Stimulated activated naive CD8-positive, alpha-beta T cell treated with anti-CD3 and anti-CD28 coated beads, Interleukin-15, amount 100 ng/mL, for 72 hours (primary cell): ENCODE data around the gene DPY19L1.
"Not testable (repeated sequence)": the region's sequence is repeated elsewhere in the genome, so short reads cannot be mapped to it uniquely, and the experiment has no call there.

ENCODE experiments used
- ATAC-seq: fragments of 150-1000 bp; cut with Tn5 transposase; 2 replicates; pipeline ENCODE4 v1.10.0; 2021; ENCODE audit warnings: mild to moderate bottlenecking, moderate library complexity
- DNase-seq, 2 donors: peaks; one replicate each; pipeline ENCODE4 v3.0.0; 2021 to 2022
- H3K27ac Mint-ChIP-seq, 2 donors: one replicate each; pipeline ENCODE4 v1.8.0; 2022; ENCODE audit warnings: mild to moderate bottlenecking in 2 of 2, mixed read lengths in 2 of 2, moderate library complexity in 2 of 2
- H3K27me3 Mint-ChIP-seq: one replicate; pipeline ENCODE4 v1.8.0; 2022; ENCODE audit warnings: mixed read lengths
- H3K4me1 Mint-ChIP-seq: one replicate; pipeline ENCODE4 v1.8.0; 2022; ENCODE audit warnings: mild to moderate bottlenecking, mixed read lengths
- H3K4me3 Mint-ChIP-seq, 2 donors: one replicate each; pipeline ENCODE4 v1.8.0; 2022; ENCODE audit warnings: mild to moderate bottlenecking in 2 of 2, mixed read lengths in 2 of 2, moderate library complexity in 1 of 2
- H3K9me3 Mint-ChIP-seq, 2 donors: one replicate each; pipeline ENCODE4 v1.8.0; 2022; ENCODE audit warnings: mixed read lengths in 2 of 2

Gene DPY19L1

GRCh38 chr7:34979124-34979523, 58.2 kb downstream of the DPY19L1 start:
- not testable (repeated sequence) for H3K4me3 Mint-ChIP-seq, ATAC-seq, H3K9me3 Mint-ChIP-seq

GRCh38 chr7:34973400-34973760, 63.9 kb downstream of the DPY19L1 start:
- no peak overlapping the region for H3K4me3 Mint-ChIP-seq
- DNase-seq (no peak), ATAC-seq (no peak)
- H3K4me1 Mint-ChIP-seq = peaks cover 4% of the 10 kb centered on the region
- no peak overlapping the region for H3K27ac Mint-ChIP-seq
- no peaks in the 10 kb centered on the region for H3K27me3 Mint-ChIP-seq
- peaks cover 0 to 6% of the 10 kb centered on the region in 2 donors for H3K9me3 Mint-ChIP-seq

More at GRCh38 chr7:34979124-34979523, 58.2 kb downstream of the DPY19L1 start:
- H3K27ac Mint-ChIP-seq, DNase-seq, H3K4me1 Mint-ChIP-seq, H3K27me3 Mint-ChIP-seq: not testable (repeated sequence)

- ATAC-seq = not testable (repeated sequence)
These were observed 64.4 kb downstream of the DPY19L1 start for GRCh38 chr7:34972739-34973399.

DNA sequence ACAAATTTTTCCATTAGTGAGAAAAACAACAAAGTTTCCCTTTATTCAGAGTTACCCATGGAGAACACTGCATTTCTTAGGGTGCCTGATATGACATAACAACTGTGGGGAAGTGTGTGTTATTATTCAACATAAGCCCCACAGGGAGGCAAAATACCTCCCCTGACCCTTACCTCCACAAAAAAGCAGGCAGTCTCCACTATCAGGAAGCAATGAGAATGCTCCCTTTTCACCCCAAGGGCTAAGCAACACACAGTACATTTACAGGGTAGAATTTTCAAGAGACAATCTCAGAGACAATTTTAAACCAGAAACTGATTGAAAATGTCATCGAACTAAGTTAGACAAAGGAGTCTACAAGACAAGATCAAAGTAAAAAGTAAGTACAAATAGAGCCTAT, 69.5 kb downstream of the DPY19L1 start:
- not testable (repeated sequence) for H3K4me3 Mint-ChIP-seq, ATAC-seq, H3K4me1 Mint-ChIP-seq, H3K9me3 Mint-ChIP-seq, H3K27ac Mint-ChIP-seq, DNase-seq, H3K27me3 Mint-ChIP-seq

More at GRCh38 chr7:34972739-34973399, 64.4 kb downstream of the DPY19L1 start:
- H3K27ac Mint-ChIP-seq = peak overlapping the region in 1 of 2 donors; percentile 8
- not testable (repeated sequence) for H3K27me3 Mint-ChIP-seq, H3K4me1 Mint-ChIP-seq, DNase-seq, H3K9me3 Mint-ChIP-seq, H3K4me3 Mint-ChIP-seq

GRCh38 chr7:34966504-34966903, 70.8 kb downstream of the DPY19L1 start:
- H3K9me3 Mint-ChIP-seq, H3K27me3 Mint-ChIP-seq, H3K27ac Mint-ChIP-seq, H3K4me1 Mint-ChIP-seq, H3K4me3 Mint-ChIP-seq, DNase-seq, ATAC-seq: not testable (repeated sequence)

- Mint-ChIP-seq H3K27ac (no peak overlapping the region), H3K27me3 (no peaks in the 10 kb centered on the region), H3K4me3 (no peak overlapping the region), H3K9me3 (no peaks in the 10 kb centered on the region), H3K4me1 (no peaks in the 10 kb centered on the region)
- DNase-seq (no peak), ATAC-seq (no peak)
These were observed 79.3 kb downstream of the DPY19L1 start for GRCh38 chr7:34958021-34958420.

DNA sequence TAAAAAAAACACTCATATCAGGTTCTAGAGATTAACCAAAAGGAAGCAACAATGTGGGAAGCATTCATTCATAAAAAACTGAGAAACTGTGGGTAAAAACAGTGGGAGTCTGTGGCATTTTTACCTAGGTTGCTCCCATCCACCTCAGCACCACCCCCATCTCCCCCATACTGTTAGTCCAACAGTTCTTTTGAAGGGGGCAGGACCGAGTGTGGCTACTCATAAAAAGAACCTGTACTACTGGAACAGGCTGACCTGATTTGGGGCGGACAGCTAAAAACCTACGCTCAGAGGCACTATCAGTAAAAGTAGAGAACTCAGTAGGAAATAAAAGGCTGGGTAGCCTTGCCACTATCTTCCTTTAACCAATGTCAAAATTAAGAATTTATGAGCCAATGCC, 84.5 kb downstream of the DPY19L1 start:
- no peaks in the 10 kb centered on the region for H3K9me3 Mint-ChIP-seq
- H3K27ac Mint-ChIP-seq = no peak overlapping the region
- no peaks in the 10 kb centered on the region for H3K4me1 Mint-ChIP-seq
- ATAC-seq (no peak), DNase-seq (no peak)
- no peaks in the 10 kb centered on the region for H3K27me3 Mint-ChIP-seq
- no peak overlapping the region for H3K4me3 Mint-ChIP-seq

GRCh38 chr7:34949361-34949760, 87.9 kb downstream of the DPY19L1 start:
- no peak for DNase-seq
- ATAC-seq = no peak
- no peak overlapping the region for H3K4me3 Mint-ChIP-seq
- no peaks in the 10 kb centered on the region for H3K9me3 Mint-ChIP-seq
- no peaks in the 10 kb centered on the region for H3K27me3 Mint-ChIP-seq
- H3K4me1 Mint-ChIP-seq = no peaks in the 10 kb centered on the region
- no peak overlapping the region for H3K27ac Mint-ChIP-seq

- not testable (repeated sequence) for H3K27me3 Mint-ChIP-seq, H3K4me1 Mint-ChIP-seq, DNase-seq, H3K4me3 Mint-ChIP-seq, ATAC-seq, H3K27ac Mint-ChIP-seq, H3K9me3 Mint-ChIP-seq
These were observed 89.9 kb downstream of the DPY19L1 start for GRCh38 chr7:34947427-34947826.

DNA sequence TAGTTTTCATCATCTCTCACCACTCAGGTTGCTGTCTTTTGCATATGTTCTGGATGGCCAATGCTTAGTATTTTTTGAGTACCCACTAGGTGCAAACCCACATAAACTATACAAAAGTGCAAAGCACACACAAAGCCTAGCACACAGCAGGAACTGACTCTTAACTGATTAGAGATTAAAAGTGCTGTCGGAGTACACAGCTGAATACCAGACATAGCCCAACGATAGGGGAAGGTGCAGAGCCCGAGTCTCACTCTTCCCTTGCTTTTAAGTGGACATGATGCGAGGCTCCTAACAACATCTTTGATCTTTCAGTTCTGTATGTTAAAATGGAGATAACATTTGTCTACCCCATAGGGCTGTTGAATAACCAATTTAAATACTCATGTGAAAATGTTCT, 90.8 kb downstream of the DPY19L1 start:
- Mint-ChIP-seq H3K4me1 (no peaks in the 10 kb centered on the region), H3K9me3 (no peaks in the 10 kb centered on the region), H3K27me3 (no peaks in the 10 kb centered on the region), H3K27ac (no peak overlapping the region), H3K4me3 (no peak overlapping the region)
- DNase-seq = no peak
- ATAC-seq = no peak

DNA sequence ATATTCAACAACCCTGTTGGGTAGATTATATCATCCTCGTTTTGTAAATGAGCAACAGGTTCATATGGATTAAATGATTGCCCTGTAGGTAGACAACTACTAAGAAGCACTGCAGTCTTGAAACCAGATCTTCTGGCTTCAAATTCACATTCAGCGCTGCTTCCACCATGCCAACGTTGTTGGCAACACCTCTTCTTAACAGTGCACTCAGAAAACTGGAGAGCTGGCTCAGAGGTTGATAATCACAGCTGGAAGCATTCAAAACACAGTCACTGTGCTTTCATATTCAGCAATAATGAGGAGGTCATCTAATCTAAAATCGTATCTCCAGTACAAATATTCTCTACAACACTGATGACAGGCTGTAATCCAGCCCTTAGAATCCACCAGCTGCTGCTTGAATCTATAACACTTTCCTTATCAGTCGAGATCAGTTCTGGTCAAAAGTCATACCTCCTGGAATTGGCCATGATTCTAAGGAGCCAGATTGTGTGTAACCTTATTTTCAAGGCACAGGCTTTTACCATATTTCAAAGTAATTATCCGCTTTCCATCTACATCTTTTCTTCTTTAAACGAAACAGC, 91.3 kb downstream of the DPY19L1 start:
- DNase-seq, H3K9me3 Mint-ChIP-seq, H3K4me3 Mint-ChIP-seq, H3K27me3 Mint-ChIP-seq, H3K27ac Mint-ChIP-seq, H3K4me1 Mint-ChIP-seq, ATAC-seq: not testable (repeated sequence)

DNA sequence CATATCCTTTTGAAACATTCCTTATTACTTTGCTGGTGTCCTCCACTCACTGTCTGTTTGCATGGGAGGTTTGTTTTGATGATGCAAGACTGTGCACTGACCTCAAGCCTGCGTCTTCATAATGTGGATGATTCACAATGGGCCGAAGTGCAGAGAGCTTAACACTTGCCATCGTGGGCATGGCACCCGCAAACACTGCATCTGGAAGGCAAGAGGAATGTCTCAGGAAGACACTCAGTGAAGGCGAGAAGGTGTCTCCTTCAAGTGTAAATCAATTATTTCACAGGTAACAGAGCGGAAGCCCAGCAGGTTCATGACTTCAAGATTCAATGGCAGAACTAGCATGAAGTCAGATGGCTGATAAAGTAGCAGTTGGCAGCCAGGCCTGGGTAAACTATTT, 98.1 kb downstream of the DPY19L1 start:
- DNase-seq = no peak
- no peak for ATAC-seq

GRCh38 chr7:34935735-34936165, 101.5 kb downstream of the DPY19L1 start:
- DNase-seq, H3K27ac Mint-ChIP-seq, H3K4me1 Mint-ChIP-seq, H3K27me3 Mint-ChIP-seq, ATAC-seq, H3K4me3 Mint-ChIP-seq, H3K9me3 Mint-ChIP-seq: not testable (repeated sequence)

More for the DNA sequence above, 98.1 kb downstream of the DPY19L1 start:
- Mint-ChIP-seq H3K4me1 (no peaks in the 10 kb centered on the region), H3K27ac (no peak overlapping the region), H3K9me3 (no peaks in the 10 kb centered on the region), H3K27me3 (no peaks in the 10 kb centered on the region), H3K4me3 (no peak overlapping the region)

- Mint-ChIP-seq H3K4me3 (no peak overlapping the region), H3K27ac (no peak overlapping the region), H3K27me3 (no peaks in the 10 kb centered on the region), H3K4me1 (no peaks in the 10 kb centered on the region), H3K9me3 (no peaks in the 10 kb centered on the region)
- no peak for DNase-seq
- ATAC-seq = no peak
These were observed 105.5 kb downstream of the DPY19L1 start for GRCh38 chr7:34931739-34932138.

- not testable (repeated sequence) for DNase-seq, H3K4me1 Mint-ChIP-seq, H3K4me3 Mint-ChIP-seq, H3K9me3 Mint-ChIP-seq, ATAC-seq, H3K27ac Mint-ChIP-seq, H3K27me3 Mint-ChIP-seq
These were observed 107.5 kb downstream of the DPY19L1 start for GRCh38 chr7:34929783-34930182.

GRCh38 chr7:34928560-34928959, 108.7 kb downstream of the DPY19L1 start:
- Mint-ChIP-seq H3K27ac (peak overlapping the region in 1 of 2 donors; percentile 48), H3K4me3 (no peak overlapping the region), H3K4me1 (no peaks in the 10 kb centered on the region), H3K9me3 (no peaks in the 10 kb centered on the region), H3K27me3 (peaks cover 6% of the 10 kb centered on the region)
- DNase-seq (no peak), ATAC-seq (no peak)

GRCh38 chr7:34928052-34928451, 109.2 kb downstream of the DPY19L1 start:
- Mint-ChIP-seq H3K27me3 (peaks cover 6% of the 10 kb centered on the region), H3K4me1 (no peaks in the 10 kb centered on the region), H3K9me3 (no peaks in the 10 kb centered on the region), H3K4me3 (no peak overlapping the region), H3K27ac (no peak overlapping the region)
- peak; percentile 58 for ATAC-seq
- DNase-seq = peak; percentile 26 to 28
